Osteoblast (primary cell): ENCODE results near the gene NDUFB7. TPM values are rescaled to one million over a fixed set of nuclear protein-coding genes. Genes with fewer than 3 reads are reported as not detected.
A peak's percentile ranks its signal among the peaks of the same experiment; 100 is the strongest.

Experiments used
- DNase-seq: peaks from one replicate; pipeline ENCODE4 v3.0.0; 2011; ENCODE audit warnings: low spot score, mixed read lengths; ENCODE audit not compliant: insufficient read length; ENCODE audit errors: missing footprints
- H2AFZ ChIP-seq: 2 replicates; pipeline ENCODE4 v1.6.0; 2011; ENCODE audit warnings: mild to moderate bottlenecking, low read length
- H3K27ac ChIP-seq: 2 replicates; pipeline ENCODE4 v1.5.1; 2011; ENCODE audit warnings: mild to moderate bottlenecking, low read depth, low read length, moderate library complexity
- H3K27me3 ChIP-seq: 2 replicates; pipeline ENCODE4 v1.6.0; 2012; ENCODE audit warnings: mild to moderate bottlenecking, control low read depth, inconsistent platforms, low read length, moderate library complexity; ENCODE audit not compliant: insufficient read depth
- H3K36me3 ChIP-seq: 2 replicates; pipeline ENCODE4 v1.5.1; 2011; ENCODE audit warnings: mild to moderate bottlenecking, low read length, control low read depth, moderate library complexity; ENCODE audit not compliant: insufficient read depth
- H3K4me1 ChIP-seq: 2 replicates; pipeline ENCODE4 v1.5.1; 2011; ENCODE audit warnings: mild to moderate bottlenecking, low read length, control low read depth, moderate library complexity; ENCODE audit not compliant: insufficient read depth
- H3K4me2 ChIP-seq: 2 replicates; pipeline ENCODE4 v1.6.0; 2011; ENCODE audit warnings: mild to moderate bottlenecking, low read length; ENCODE audit not compliant: insufficient read depth
- H3K4me3 ChIP-seq: fragments of 200-600 bp; sonication (generic); 3 replicates; pipeline ENCODE4 v1.5.1; 2012; ENCODE audit warnings: mild to moderate bottlenecking, low read length, inconsistent platforms; ENCODE audit not compliant: insufficient read depth
- H3K79me2 ChIP-seq: 2 replicates; pipeline ENCODE4 v1.6.0; 2012; ENCODE audit warnings: mild to moderate bottlenecking, low read length, control low read depth, inconsistent platforms; ENCODE audit not compliant: insufficient read depth
- H3K9me3 ChIP-seq: 2 replicates; pipeline ENCODE4 v1.5.1; 2011; ENCODE audit warnings: low read depth, low read length, control low read depth
- H4K20me1 ChIP-seq: 2 replicates; pipeline ENCODE4 v1.6.0; 2012; ENCODE audit warnings: mild to moderate bottlenecking, low read length, control low read depth; ENCODE audit not compliant: insufficient read depth
- total RNA-seq: library from RNA; depleted of rRNA; stranded (reverse); fragments of >200 nt; gene quantifications from 2 replicates; pipeline ENCODE4 v1.2.3, GENCODE V29; 2012
- TF ChIP-seq, protein P1 (sequence below): IDR thresholded peaks from 2 replicates; pipeline ENCODE4 v1.5.1; 2011; ENCODE audit warnings: mild to moderate bottlenecking, low read depth, low read length, moderate library complexity; ENCODE audit errors: extremely low read depth

NDUFB7 gene
- total RNA-seq, 1 donor, result 219 TPM

DNA sequence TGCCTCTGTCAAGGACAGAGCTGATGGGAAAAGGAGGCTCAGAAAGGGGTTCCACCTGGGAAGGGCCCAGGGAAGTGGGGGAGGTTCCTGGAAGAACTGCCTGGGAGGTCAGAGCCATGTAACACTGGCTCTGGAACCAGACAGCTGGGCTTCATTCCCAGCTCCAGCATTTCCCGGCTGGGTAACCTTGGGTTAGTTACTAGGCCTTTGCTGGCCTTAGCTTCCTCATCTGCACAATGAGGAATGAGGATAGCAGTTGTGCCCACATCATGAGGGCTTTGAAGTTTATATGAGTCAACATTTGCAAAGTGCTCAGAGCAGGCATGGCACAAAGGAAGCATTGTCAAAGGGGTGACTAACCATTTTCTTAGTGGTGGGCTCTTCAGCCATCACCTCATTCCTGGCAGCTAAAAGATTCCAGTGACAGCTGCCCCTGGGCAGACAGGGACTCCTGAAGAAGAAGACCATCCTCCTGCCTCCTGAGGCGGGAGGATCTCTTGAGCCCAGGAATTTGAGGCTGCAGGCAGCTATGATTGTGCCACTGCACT lies 51.9 kb downstream of the NDUFB7 start:
- no peaks in the 10 kb centered on the region for H3K9me3 ChIP-seq
- H4K20me1 ChIP-seq, result peaks cover 22% of the 10 kb centered on the region
- peak overlapping the region; percentile 77 for H3K27ac ChIP-seq
- TF ChIP-seq, protein P1, sequence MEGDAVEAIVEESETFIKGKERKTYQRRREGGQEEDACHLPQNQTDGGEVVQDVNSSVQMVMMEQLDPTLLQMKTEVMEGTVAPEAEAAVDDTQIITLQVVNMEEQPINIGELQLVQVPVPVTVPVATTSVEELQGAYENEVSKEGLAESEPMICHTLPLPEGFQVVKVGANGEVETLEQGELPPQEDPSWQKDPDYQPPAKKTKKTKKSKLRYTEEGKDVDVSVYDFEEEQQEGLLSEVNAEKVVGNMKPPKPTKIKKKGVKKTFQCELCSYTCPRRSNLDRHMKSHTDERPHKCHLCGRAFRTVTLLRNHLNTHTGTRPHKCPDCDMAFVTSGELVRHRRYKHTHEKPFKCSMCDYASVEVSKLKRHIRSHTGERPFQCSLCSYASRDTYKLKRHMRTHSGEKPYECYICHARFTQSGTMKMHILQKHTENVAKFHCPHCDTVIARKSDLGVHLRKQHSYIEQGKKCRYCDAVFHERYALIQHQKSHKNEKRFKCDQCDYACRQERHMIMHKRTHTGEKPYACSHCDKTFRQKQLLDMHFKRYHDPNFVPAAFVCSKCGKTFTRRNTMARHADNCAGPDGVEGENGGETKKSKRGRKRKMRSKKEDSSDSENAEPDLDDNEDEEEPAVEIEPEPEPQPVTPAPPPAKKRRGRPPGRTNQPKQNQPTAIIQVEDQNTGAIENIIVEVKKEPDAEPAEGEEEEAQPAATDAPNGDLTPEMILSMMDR, result no peak
- DNase-seq, result peak; percentile 87
- H3K4me1 ChIP-seq, result peaks cover 34% of the 10 kb centered on the region
- H3K4me2 ChIP-seq, result peak overlapping the region; percentile 44
- H3K79me2 ChIP-seq, result peaks cover 31% of the 10 kb centered on the region
- H3K4me3 ChIP-seq, result no peak overlapping the region
- H3K27me3 ChIP-seq, result no peaks in the 10 kb centered on the region
- no peak overlapping the region for H2AFZ ChIP-seq
- H3K36me3 ChIP-seq, result peaks cover 14% of the 10 kb centered on the region

GRCh38 chr19:14519245-14519859 lies 52.5 kb downstream of the NDUFB7 start:
- Histone ChIP-seq H3K4me3 (no peak overlapping the region), H3K79me2 (peaks cover 37% of the 10 kb centered on the region), H3K36me3 (peaks cover 20% of the 10 kb centered on the region), H2AFZ (no peak overlapping the region), H3K9me3 (no peaks in the 10 kb centered on the region), H4K20me1 (peaks cover 28% of the 10 kb centered on the region), H3K27ac (peak overlapping the region; percentile 84), H3K4me1 (peaks cover 34% of the 10 kb centered on the region), H3K27me3 (no peaks in the 10 kb centered on the region), H3K4me2 (peak overlapping the region; percentile 85)
- TF ChIP-seq, protein P1, result no peak
- DNase-seq, result peak; percentile 58

DNA sequence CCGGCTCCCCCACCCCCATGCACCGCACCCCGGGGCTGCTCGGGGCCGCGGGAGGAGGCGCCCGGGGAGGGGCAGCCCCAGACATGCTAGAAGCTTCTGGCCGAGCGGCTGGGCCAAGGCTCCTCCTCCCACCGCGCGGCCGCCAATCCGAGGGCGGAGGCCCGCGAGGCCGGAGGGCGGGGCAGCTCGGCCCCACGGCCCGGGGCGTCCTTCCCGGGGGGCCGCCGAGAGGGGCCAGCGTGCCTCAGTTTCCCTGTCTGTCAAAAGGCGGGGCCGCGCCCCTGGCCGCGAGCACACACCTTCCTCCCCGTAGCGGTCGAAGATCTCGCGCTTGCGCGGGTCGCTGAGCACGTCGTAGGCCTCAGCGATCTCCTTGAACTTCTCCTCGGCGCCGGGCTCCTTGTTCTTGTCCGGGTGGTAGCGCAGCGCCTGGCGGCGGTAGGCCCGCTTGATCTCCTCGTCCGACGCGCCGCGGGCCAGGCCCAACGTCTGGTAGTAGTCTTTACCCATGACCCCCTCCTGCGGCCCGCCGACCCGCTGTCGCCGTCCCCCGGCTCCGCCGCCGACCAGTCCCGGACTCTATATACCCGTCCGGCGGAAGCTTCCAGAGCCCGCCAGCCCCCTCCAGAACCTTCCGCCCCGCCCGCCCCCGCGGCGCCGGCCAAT lies 53.9 kb downstream of the NDUFB7 start, which contains the start of gene DNAJB1:
TSS of gene DNAJB1 (minus strand) at position 558 of the 666 bp plus-strand sequence. CDS start at position 510, 48 bp downstream.
- TF ChIP-seq, protein P1, result no peak
- Histone ChIP-seq H3K4me1 (peaks cover 34% of the 10 kb centered on the region), H3K9me3 (no peaks in the 10 kb centered on the region), H3K79me2 (peaks cover 40% of the 10 kb centered on the region), H3K36me3 (peaks cover 27% of the 10 kb centered on the region), H4K20me1 (peaks cover 29% of the 10 kb centered on the region), H3K27ac (peak within 1 kb of the TSS; percentile 94), H3K27me3 (no peaks in the 10 kb centered on the region), H2AFZ (peak within 1 kb of the TSS; percentile 91), H3K4me3 (peak within 1 kb of the TSS; percentile 93), H3K4me2 (peak within 1 kb of the TSS; percentile 92)
- peak; percentile 99 for DNase-seq

DNA sequence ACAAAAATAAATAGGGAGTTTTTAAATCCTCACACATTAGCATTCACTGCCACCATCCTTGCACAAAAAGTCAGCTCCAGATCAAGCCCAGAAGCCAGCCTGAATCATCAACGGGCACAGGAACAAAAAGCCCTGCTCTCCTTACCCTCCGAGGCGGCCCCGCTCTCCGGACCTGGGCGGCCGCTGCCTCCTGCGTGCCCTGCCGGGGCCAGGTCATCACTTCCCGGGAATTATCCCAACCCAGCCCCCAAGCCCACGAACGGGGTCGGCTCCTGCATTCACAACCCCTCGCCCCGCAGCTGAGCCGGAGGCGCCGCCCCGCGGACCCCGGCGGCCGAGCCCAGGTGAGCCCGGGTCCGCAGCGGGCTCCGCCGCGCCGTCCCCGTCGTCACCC lies 54.4 kb downstream of the NDUFB7 start:
- peak overlapping the region; percentile 92 for H3K4me2 ChIP-seq
- H3K4me3 ChIP-seq, result peak overlapping the region; percentile 93
- peak overlapping the region; percentile 2 for H3K27ac ChIP-seq
- no peaks in the 10 kb centered on the region for H3K9me3 ChIP-seq
- H4K20me1 ChIP-seq, result peaks cover 29% of the 10 kb centered on the region
- peaks cover 27% of the 10 kb centered on the region for H3K36me3 ChIP-seq
- no peaks in the 10 kb centered on the region for H3K27me3 ChIP-seq
- DNase-seq, result no peak
- H2AFZ ChIP-seq, result no peak overlapping the region
- TF ChIP-seq, protein P1, result no peak
- H3K4me1 ChIP-seq, result peaks cover 30% of the 10 kb centered on the region
- peaks cover 40% of the 10 kb centered on the region for H3K79me2 ChIP-seq
